Measurements from ENCODE around the gene SHROOM4. TPM values are rescaled to one million over a fixed set of nuclear protein-coding genes. Genes with fewer than 3 reads are reported as not detected.

Gene SHROOM4
- total and polyA plus RNA-seq, 2 experiments from 2014 or later, result 1.9 to 8.5 TPM

- Mint-ChIP-seq H3K4me3 (no peak overlapping the region), H3K27me3 (ENCODE audit: insufficient read depth, low read depth, poor library complexity) (peaks cover 5% of the 10 kb centered on the region), H3K27ac (no peak overlapping the region), H3K4me1 (peaks cover 20% of the 10 kb centered on the region; the same call in 2 of the 3 replicates), H3K9me3 (no peaks in the 10 kb centered on the region; the same call in 2 of the 3 replicates), H3K36me3 (ENCODE audit: low read depth) (no peaks in the 10 kb centered on the region)
- H3K9me2 ChIP-seq (ENCODE audit: insufficient read depth), result no peaks in the 10 kb centered on the region
- H3K27me3 ChIP-seq (ENCODE audit: insufficient read depth), result no peaks in the 10 kb centered on the region
- DNase-seq (ENCODE audit: low spot score) (no peak), ATAC-seq (no peak)
- H2AFZ ChIP-seq, result no peak overlapping the region
- H3K27ac ChIP-seq (ENCODE audit: low read depth), result no peak overlapping the region
- H4K20me1 ChIP-seq (replicated peaks; ENCODE audit: insufficient read depth), result no peaks in the 10 kb centered on the region
- no peak overlapping the region for H3K4me3 ChIP-seq
- no peaks in the 10 kb centered on the region for H3K4me1 ChIP-seq (ENCODE audit: insufficient read depth)
- H3K36me3 ChIP-seq (ENCODE audit: insufficient read depth), result no peaks in the 10 kb centered on the region
- TF ChIP-seq JUNB (IDR thresholded peaks at IDR 0.05; ENCODE audit: unreplicated experiment), result no peak
- TF ChIP-seq POLR2AphosphoS5 (IDR thresholded peaks at IDR 0.05; ENCODE audit: low read depth), result no peak
- no peak for TF ChIP-seq EZH2phosphoT487 (IDR thresholded peaks at IDR 0.05; ENCODE audit: unreplicated experiment)
- no peak for TF ChIP-seq REST (IDR thresholded peaks at IDR 0.05; ENCODE audit: unreplicated experiment)
- TF ChIP-seq EZH2 (IDR thresholded peaks at IDR 0.05; ENCODE audit: low read depth, unreplicated experiment), result no peak
- no peak for TF ChIP-seq ZNF114 (CRISPR knock-in tag; IDR thresholded peaks at IDR 0.05)
- TF ChIP-seq ZNF462 (CRISPR knock-in tag; IDR thresholded peaks at IDR 0.05), result no peak
- no peak for TF ChIP-seq NANOG (IDR thresholded peaks at IDR 0.05; ENCODE audit: borderline replicate concordance)
- H3K4me2 ChIP-seq, result no peak overlapping the region
- no peaks in the 10 kb centered on the region for H3K79me2 ChIP-seq (replicated peaks; ENCODE audit: insufficient read depth)
- H3F3A ChIP-seq (replicated peaks; ENCODE audit: low read depth), result no peaks in the 10 kb centered on the region
Measured at GRCh38 chrX:50648156-50648555, 165.8 kb downstream of the SHROOM4 start.
